Ovary (tissue), 3 donors: ENCODE data around the gene GRAMD4.

Source experiments
- POLR2A ChIP-seq: fragments of 450-650 bp; IDR thresholded peaks from one replicate; pipeline ENCODE4 v1.6.1; 2017; ENCODE audit warnings: antibody characterized with exemption, mild to moderate bottlenecking, moderate library complexity
- TF ChIP-seq, protein P1 (sequence below), 3 donors: fragments of 450-650 bp in 2 of 3; fragments of 200-600 bp in 1 of 3; IDR thresholded peaks; one replicate each; pipeline versions ENCODE4 v1.5.1 to v1.8.0; 2016 to 2022; ENCODE audit warnings: antibody characterized with exemption in 3 of 3, mild to moderate bottlenecking in 1 of 3
- donor health status: DM: no; HTN: no; CAD: no.

DNA sequence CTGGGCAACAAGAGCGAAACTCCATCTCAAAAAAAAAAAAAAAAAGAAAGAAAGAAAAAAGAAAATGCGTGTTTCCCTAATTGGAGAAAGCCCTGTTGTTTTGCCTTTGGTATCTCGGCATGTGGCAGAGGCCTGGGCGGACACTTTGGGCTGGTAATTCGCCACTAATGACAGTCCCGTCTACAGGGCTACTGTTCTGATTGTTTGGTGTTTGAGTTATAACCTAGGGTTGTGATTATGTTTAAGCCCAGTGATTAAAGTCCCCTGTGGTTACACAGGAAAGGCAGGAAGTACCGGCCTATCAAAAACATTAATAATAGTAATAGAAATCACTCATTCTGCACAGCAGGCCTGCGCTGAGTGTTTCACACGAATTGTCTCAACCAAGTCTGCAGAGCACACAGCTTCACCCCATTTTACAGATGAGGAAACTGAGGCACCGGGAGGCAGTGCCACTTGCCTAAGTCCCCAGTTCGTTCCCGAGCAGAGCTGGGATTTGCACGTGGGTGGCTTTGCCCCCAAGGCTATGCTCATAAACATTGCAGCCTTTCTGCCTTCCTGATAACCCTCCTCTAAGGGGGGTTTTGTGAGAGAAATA is 39.1 kb upstream of the GRAMD4 start:
- TF ChIP-seq, protein P1, sequence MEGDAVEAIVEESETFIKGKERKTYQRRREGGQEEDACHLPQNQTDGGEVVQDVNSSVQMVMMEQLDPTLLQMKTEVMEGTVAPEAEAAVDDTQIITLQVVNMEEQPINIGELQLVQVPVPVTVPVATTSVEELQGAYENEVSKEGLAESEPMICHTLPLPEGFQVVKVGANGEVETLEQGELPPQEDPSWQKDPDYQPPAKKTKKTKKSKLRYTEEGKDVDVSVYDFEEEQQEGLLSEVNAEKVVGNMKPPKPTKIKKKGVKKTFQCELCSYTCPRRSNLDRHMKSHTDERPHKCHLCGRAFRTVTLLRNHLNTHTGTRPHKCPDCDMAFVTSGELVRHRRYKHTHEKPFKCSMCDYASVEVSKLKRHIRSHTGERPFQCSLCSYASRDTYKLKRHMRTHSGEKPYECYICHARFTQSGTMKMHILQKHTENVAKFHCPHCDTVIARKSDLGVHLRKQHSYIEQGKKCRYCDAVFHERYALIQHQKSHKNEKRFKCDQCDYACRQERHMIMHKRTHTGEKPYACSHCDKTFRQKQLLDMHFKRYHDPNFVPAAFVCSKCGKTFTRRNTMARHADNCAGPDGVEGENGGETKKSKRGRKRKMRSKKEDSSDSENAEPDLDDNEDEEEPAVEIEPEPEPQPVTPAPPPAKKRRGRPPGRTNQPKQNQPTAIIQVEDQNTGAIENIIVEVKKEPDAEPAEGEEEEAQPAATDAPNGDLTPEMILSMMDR (IDR thresholded peaks at IDR 0.05) = no peak
- TF ChIP-seq POLR2A = no peak
